IPS-18a (cell line): ENCODE data around the gene MMEL1.
"Not testable (repeated sequence)": the region's sequence is repeated elsewhere in the genome, so short reads cannot be mapped to it uniquely, and the experiment has no call there.

Experiments used
- H3K27ac ChIP-seq: one replicate; pipeline ENCODE4 v1.5.1; 2013; ENCODE audit warnings: low read length
- H3K27me3 ChIP-seq: one replicate; pipeline ENCODE4 v1.6.1; 2013; ENCODE audit warnings: mild to moderate bottlenecking, low read length; ENCODE audit not compliant: control insufficient read depth, insufficient read depth
- H3K36me3 ChIP-seq: one replicate; pipeline ENCODE4 v1.6.1; 2013; ENCODE audit warnings: low read depth, low read length; ENCODE audit not compliant: control insufficient read depth
- H3K4me1 ChIP-seq: one replicate; pipeline ENCODE4 v1.6.1; 2013; ENCODE audit warnings: low read depth, low read length; ENCODE audit not compliant: control insufficient read depth
- H3K4me3 ChIP-seq: one replicate; pipeline ENCODE4 v1.5.1; 2013; ENCODE audit warnings: low read length
- H3K9ac ChIP-seq: one replicate; pipeline ENCODE4 v1.6.1; 2013; ENCODE audit warnings: mild to moderate bottlenecking, low read length, moderate library complexity
- H3K9me3 ChIP-seq: one replicate; pipeline ENCODE4 v1.6.1; 2013; ENCODE audit warnings: low read depth, low read length; ENCODE audit not compliant: control insufficient read depth

Gene MMEL1

DNA sequence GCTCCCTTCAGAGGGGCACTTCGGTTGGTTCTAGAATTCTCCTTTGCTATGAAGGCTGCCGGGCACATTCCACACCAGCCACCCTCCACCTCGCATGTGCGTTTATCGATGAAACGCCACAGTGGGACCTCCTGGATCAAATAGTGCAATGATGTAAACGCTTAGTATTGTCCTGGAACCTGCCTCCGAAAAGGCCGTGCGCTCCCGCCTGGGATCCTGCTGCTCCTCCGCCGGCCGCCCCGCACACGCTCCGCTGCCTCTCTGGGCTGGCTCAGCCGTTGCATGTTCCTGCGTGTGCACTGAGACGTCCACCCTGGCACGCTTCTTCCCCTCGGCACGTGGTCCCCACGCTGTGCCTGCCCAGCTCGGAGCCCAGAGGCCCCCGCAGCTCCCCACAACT is 80.6 kb downstream of the MMEL1 start:
- Histone ChIP-seq H3K4me3 (no peak overlapping the region), H3K27me3 (no peaks in the 10 kb centered on the region), H3K36me3 (no peaks in the 10 kb centered on the region), H3K9ac (no peak overlapping the region), H3K4me1 (peaks cover 22% of the 10 kb centered on the region), H3K27ac (no peak overlapping the region), H3K9me3 (no peaks in the 10 kb centered on the region)

DNA sequence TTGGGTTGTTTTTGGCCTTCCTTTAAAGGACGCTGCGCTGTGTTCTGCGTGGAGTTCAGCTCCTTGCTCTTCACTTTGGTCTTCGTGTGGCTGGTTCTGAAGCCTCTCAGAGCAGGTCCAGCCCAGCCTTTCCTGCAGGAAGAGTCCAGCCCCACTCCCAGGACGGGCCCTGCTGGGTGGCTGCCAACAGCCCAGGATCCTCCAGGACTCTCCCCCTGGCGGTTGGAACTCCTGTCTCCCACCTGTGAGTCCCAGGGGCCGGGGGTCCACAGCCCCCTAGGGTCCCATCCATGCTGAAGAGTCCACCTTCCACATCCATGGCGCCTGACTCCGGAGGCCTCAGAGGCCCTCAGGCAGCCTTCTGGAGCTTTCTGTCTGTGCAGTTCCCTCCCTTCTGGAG is 81.3 kb downstream of the MMEL1 start:
- not testable (repeated sequence) for H3K4me3 ChIP-seq, H3K27ac ChIP-seq, H3K9me3 ChIP-seq, H3K27me3 ChIP-seq, H3K9ac ChIP-seq, H3K36me3 ChIP-seq
- peaks cover 23% of the 10 kb centered on the region for H3K4me1 ChIP-seq

DNA sequence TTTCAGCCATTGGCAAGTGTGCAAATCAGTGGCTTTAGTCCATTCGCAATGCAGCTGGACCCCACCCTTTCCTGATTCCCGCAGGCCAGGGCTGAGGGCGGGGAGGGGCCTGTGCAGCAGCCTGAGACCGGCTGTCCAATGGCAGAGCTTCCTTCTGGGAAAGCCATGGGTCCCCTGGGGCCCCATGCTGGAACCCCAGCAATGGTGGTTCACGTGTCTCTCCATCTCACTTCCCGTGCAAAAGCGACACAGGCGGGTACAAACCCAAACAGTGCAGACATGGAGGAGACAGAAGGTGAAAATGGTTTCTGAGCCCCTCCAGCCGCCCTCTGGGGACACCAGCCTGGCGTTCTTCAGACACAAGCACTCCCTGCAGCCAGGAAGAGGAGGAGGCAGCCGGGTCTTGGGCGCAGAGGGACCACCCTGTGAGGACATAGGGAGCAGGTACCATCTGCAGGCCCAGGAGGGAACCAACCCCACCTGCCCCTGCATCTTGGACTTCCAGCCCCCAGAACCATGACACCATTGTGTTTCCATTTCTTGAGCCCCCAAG is 82.4 kb downstream of the MMEL1 start:
- H3K9ac ChIP-seq, H3K36me3 ChIP-seq, H3K4me3 ChIP-seq, H3K27ac ChIP-seq, H3K27me3 ChIP-seq, H3K9me3 ChIP-seq: not testable (repeated sequence)
- peaks cover 19% of the 10 kb centered on the region for H3K4me1 ChIP-seq

DNA sequence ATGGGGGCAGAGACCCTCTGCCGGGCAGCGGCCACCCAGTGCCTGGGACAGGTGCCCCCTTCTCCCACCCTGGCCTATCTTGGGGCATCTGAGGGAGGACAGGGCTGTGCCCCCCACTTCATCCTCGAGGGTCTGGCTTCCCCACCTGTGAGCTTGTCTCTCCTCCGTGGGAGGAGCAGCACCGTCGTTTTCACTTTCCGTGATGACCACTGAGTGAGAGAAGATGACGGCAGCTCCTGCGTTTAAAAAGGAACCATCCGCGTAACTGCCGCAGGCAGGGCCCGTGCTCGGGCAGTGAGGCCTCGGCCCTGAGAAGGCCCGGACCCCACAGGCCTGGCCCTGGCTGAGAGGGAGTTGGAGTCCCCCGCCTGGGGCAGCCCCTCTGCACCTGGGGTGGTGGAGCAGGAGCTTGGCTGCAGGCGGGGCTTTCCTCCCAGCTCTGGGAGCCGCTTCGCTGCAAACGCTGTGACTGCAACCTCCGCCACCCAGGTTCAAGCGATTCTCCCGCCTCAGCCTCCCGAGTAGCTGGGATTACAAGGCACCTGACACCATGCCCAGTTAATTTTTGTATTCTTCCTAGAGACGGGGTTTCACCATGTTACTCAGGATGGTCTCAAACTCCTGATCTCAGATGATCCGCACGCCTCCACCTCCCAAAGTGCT is 83.3 kb downstream of the MMEL1 start:
- H3K9ac ChIP-seq, H3K9me3 ChIP-seq, H3K36me3 ChIP-seq, H3K27ac ChIP-seq, H3K27me3 ChIP-seq, H3K4me3 ChIP-seq: not testable (repeated sequence)
- H3K4me1 ChIP-seq = peaks cover 19% of the 10 kb centered on the region

- no peaks in the 10 kb centered on the region for H3K9me3 ChIP-seq
- peaks cover 19% of the 10 kb centered on the region for H3K4me1 ChIP-seq
- no peak overlapping the region for H3K9ac ChIP-seq
- H3K4me3 ChIP-seq = peak overlapping the region; percentile 65
- no peaks in the 10 kb centered on the region for H3K36me3 ChIP-seq
- no peaks in the 10 kb centered on the region for H3K27me3 ChIP-seq
- no peak overlapping the region for H3K27ac ChIP-seq
These were observed 84.7 kb downstream of the MMEL1 start for GRCh38 chr1:2548068-2548589.

DNA sequence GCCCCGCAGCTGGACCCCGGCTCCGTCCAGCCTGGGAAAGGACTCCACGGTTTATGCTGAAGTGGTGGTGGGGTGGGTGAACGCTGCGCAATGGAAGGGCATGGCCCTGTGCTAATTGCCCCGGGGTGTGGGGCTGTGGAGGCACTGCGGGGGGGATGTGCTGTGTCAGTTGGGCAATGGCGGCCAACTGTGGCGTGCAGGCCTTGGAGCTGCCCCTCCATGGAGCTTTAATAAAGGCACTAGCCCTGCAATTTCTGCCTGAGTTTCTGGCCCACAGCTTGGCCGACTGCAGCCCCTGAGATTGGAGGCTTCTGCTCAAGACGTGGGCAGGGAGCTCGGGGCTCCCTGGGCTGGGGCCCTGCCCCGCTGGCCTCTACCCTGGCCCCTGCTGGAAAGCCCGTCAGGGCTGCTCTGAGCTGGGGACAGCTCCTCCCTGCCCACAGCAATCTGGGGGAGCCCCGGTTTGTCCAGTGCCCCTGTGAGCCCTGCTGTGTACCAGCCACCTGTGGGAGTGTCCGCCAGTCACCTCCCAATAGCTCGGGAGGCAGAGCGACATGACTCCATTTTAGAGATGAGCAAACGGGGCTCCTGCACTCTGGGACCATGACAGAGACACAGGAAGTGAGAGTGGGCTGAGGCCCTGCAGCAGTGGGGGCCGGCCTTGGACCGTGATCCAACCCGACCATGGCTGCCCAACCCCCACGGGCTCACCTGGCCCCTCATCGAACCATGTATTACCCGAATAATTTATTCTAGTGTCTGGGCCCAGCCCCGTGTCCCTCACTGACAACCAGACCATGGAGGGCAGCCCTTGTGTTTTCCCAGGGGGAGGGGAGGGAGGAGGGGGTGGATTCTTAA is 85.4 kb downstream of the MMEL1 start:
- peaks cover 19% of the 10 kb centered on the region for H3K4me1 ChIP-seq
- H3K9ac ChIP-seq = peak overlapping the region; percentile 34
- peak overlapping the region; percentile 24 for H3K27ac ChIP-seq
- no peaks in the 10 kb centered on the region for H3K9me3 ChIP-seq
- H3K27me3 ChIP-seq = peaks cover 6% of the 10 kb centered on the region
- H3K36me3 ChIP-seq = no peaks in the 10 kb centered on the region
- H3K4me3 ChIP-seq = peak overlapping the region; percentile 65

DNA sequence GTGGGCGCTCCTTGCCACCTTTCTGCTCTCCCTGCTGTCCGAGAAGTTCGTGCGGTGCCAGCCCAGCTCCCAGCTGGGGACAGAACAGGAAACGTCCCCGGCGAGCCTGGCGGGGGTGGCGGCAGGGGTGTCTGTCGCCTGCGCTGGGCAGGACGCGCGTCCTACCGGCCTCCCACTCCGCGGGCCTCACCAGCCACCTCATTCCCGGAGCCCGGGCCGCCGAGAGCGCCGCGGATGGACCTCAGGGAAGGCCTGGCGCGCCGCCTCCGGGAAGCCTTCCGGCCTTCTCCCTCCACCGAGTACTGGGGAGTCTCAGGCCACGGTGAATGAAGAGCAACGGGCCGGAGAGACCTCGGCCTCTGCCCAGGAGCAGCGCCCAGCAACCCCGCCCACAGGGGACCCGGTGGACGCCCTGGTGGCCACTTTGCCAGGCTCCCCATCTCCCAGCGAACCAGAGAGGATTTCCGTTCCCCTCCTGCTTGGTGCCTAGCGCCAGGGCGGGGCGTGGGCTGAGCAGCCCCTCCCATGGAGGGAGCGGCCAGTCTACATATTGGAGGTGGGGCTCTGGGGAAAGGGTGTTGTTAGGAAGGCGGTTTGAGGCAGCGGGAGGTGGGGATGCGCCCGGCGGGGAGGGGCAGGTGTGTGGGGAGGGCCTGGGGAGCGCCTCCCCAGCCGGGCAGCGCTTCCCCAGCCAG is 86.2 kb downstream of the MMEL1 start:
- Histone ChIP-seq H3K9ac (peak overlapping the region; percentile 55), H3K27ac (no peak overlapping the region), H3K36me3 (no peaks in the 10 kb centered on the region), H3K4me1 (peaks cover 19% of the 10 kb centered on the region), H3K9me3 (no peaks in the 10 kb centered on the region), H3K27me3 (peaks cover 12% of the 10 kb centered on the region), H3K4me3 (peak overlapping the region; percentile 65)

DNA sequence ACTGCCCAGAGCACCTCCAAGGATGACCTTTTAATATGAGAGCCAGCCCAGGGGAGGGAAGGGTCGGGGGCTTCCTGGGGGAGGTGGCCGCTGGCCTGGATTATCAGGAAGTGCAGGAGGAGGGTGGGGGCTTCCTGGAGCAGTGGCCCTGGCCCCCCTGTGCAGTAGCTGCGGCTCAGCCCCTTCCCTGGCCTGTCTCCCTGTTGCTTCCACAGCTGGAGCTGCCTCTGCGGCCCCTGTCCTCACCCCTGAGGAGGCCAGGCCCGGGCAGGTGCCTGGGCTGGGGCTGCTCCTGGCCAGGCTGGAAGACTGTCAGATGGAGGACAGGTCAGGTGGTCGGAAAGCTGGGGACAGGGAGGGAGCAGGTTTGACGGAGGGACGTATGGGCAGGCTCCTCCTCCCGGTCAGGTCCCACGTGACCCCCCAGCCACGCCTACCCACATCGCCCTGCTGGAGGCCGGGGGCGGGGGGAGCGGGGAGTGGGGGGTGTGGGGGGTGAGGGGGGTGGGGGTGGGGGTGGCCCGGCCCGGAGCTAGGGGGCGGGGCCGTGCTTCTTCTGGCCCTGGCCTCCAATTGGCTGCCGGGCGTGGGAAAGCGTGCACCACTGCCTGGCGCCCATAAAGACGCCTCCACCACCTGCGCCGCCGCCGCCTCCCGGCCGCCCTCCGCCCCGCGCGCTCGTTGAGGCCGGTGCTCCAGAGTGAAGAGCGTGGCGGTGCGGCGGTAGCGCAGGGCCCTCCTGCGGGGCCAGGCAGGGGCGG is 86.9 kb downstream of the MMEL1 start:
- Histone ChIP-seq H3K4me1 (peaks cover 19% of the 10 kb centered on the region), H3K4me3 (peak overlapping the region; percentile 65), H3K9ac (peak overlapping the region; percentile 55), H3K9me3 (no peaks in the 10 kb centered on the region), H3K27me3 (peaks cover 19% of the 10 kb centered on the region), H3K27ac (no peak overlapping the region), H3K36me3 (no peaks in the 10 kb centered on the region)

- Histone ChIP-seq H3K27me3 (peaks cover 25% of the 10 kb centered on the region), H3K9me3 (no peaks in the 10 kb centered on the region), H3K9ac (no peak overlapping the region), H3K4me1 (peaks cover 19% of the 10 kb centered on the region), H3K4me3 (no peak overlapping the region), H3K27ac (no peak overlapping the region), H3K36me3 (no peaks in the 10 kb centered on the region)
These were observed 87.8 kb downstream of the MMEL1 start for GRCh38 chr1:2544875-2545640.

DNA sequence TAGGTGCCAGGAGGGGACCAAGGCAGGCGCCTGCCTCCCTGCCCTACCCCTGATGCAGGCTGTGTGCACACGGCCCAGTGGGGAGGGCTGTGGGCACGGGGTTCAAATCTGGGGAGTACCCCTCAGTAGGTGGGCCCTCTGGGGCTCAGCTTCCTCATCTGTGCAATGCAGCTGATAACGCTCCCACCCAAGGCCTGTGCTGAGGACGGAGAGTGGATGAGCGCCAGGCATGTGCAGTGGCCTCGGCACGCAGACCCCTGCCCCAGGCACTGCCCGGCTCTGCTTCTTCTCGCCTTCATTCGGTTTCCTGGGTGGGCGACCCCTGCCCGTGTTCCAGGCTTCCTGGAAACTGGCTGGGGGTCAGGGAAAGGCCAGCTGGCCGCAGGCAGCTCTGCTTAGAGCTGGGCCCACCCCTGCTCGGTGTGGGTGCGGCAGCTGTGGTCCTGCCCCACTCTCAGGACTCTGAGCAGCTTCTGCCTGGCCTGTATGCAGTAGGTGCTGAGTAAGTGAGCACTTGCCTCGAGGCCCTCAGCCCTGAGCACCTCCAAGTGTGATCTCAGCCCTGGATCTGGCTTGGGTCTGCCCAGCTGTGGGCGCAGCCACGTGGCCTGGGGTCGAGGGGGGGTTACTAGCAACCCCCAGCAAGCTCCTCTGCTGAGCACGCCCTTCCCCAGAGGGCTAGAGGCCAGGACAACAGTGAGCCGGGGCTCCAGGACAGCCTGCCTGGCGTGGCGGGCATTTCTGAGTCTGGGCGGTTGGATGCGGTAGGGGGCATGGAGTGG is 88.5 kb downstream of the MMEL1 start:
- peaks cover 31% of the 10 kb centered on the region for H3K27me3 ChIP-seq
- no peak overlapping the region for H3K4me3 ChIP-seq
- no peak overlapping the region for H3K9ac ChIP-seq
- H3K36me3 ChIP-seq = no peaks in the 10 kb centered on the region
- H3K4me1 ChIP-seq = peaks cover 19% of the 10 kb centered on the region
- H3K27ac ChIP-seq = no peak overlapping the region
- H3K9me3 ChIP-seq = no peaks in the 10 kb centered on the region
